Loucy (cell line): Measurements from ENCODE around the gene OVCH2.

ENCODE experiments used
- CTCF ChIP-seq: fragments of 200-600 bp; sonication (generic); conservative IDR thresholded peaks from 2 replicates; pipeline ENCODE4 v1.5.1; 2014; ENCODE audit warnings: mild to moderate bottlenecking, antibody characterized with exemption, low read length
- EZH2phosphoT487 ChIP-seq: fragments of 200-600 bp; IDR thresholded peaks from 2 replicates; pipeline ENCODE4 v1.6.1; 2018; ENCODE audit warnings: antibody characterized with exemption, mild to moderate bottlenecking, moderate library complexity, borderline replicate concordance

DNA sequence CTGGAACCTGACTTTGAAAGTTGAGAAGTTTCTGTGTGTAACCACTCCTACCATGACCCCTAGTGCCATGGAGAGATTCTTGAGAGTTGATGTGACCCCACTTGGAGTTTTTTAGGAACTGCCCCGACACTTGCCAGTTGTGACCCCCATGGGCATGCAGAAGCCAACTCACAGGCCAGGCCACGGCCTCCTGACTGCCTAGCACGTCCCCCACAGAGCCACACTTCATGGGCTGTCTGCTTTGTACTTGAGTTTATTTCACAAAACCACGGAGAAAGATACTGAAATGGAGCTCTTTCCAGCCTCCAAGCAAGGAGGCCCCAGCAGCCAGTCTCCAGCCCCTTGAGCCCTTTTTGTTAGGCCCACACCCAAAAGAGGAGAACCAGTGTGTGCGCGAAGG is 41.4 kb downstream of the OVCH2 start:
- TF ChIP-seq CTCF (no peak), EZH2phosphoT487 (no peak)
